ENCODE results near the gene CFAP92.
A peak's percentile ranks its signal among the peaks of the same experiment; 100 is the strongest.
"Not testable (repeated sequence)": the region's sequence is repeated elsewhere in the genome, so short reads cannot be mapped to it uniquely, and the experiment has no call there.

CFAP92 gene

DNA sequence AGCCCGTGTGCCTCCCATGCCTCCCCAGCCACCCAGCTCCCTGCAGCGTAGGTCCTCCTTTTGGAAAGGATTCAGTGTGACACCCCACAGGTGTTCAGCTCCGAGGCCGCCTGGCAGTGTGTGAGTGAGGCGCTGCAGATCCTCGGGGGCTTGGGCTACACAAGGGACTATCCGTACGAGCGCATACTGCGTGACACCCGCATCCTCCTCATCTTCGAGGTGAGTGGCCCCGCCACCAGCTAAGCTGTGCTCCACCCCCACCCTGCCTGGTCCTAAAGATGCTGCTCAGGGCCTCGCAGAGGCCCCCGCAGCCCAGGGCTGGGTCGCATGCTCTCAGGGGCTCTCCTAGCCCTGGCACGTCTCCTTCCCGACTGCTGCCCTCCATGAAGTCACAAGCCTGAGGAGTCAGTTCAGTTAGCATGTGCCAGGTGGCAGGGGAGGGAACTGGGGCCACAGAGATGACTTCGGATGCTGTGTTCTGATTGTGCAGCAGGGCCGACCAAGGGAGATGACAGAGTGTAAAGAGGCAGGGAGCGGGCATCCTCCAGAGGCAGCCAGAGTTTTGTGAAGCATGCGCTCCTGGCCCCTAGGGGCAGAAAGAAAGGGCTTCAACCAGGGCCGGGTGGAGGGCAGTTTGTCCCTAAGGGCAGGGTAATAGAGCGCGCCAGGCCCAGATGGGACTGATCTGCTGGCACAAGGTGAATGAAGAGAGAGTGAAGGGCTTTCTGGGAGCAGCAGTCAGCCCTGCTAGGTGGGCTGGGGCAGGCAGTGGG lies 87.7 kb downstream of the CFAP92 start:
- DNase-seq (ENCODE audit: low spot score) = no peak

- no peak for DNase-seq (ENCODE audit: low spot score)
These were observed 90.4 kb downstream of the CFAP92 start for GRCh38 chr3:128903501-128903900.

- DNase-seq (ENCODE audit: low spot score) = no peak
These were observed 91.5 kb downstream of the CFAP92 start for GRCh38 chr3:128902426-128902825.

- no peak for DNase-seq (ENCODE audit: low spot score)
These were observed 97.8 kb downstream of the CFAP92 start for GRCh38 chr3:128895843-128896697.

DNA sequence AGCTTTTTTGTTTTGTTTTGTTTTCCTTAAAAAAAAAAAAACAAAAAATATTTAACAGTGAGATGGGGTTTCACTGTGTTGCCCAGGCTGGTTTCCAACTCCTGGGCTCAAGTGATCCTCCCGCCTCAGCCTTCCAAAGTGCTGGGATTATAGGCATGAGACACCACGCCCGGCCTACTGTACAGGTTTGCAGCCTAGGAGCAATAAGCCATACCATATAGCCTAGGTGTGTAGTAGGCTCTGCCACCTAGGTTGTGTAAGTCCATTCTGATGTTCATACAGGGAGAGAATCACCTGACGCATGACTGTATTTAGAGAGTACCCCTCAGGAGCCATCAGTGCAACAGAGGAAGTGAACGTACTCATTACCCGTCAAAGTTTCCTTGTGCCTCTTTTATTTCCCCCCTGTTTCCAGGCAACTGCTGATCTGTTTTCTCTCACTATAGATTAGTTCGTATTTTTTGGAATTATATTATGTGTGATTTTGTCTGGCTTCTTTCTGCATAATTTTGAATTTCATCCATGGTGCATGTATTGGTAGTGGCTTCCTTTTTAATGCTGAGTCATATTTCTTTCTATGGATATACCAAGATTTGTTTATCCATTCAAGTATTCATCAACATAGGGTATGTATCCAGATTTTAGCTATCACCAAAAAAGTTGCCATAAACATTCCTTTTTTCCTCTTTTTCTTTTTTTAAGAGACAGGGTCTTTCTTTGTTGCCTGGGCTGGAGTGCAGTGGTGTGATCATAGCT lies 104.6 kb downstream of the CFAP92 start:
- DNase-seq (ENCODE audit: low spot score) = no peak

GRCh38 chr3:128884992-128885391 lies 108.9 kb downstream of the CFAP92 start:
- DNase-seq (ENCODE audit: low spot score) = no peak

DNA sequence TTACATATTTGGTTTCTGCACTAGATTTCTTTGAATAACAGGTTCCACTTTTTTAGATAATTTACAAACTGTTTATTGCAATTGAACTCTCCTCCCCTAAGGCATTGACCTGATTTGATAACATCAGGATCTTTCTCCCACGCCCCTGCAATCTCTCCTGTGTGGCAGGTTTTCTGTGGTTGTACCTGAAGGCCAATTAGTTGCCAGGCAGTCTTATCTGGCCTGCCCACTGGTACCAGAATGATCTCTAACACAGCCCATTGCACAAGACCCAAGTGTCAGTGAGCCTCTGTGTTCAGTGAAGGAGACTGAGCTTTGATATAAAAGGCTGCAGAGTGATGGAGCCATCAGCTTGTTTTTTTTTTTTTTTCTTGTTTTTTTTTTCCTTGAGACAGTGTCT lies 111.2 kb downstream of the CFAP92 start:
- no peak for DNase-seq (ENCODE audit: low spot score)

GRCh38 chr3:128881576-128881975 lies 112.3 kb downstream of the CFAP92 start:
- DNase-seq (ENCODE audit: low spot score) = no peak

DNA sequence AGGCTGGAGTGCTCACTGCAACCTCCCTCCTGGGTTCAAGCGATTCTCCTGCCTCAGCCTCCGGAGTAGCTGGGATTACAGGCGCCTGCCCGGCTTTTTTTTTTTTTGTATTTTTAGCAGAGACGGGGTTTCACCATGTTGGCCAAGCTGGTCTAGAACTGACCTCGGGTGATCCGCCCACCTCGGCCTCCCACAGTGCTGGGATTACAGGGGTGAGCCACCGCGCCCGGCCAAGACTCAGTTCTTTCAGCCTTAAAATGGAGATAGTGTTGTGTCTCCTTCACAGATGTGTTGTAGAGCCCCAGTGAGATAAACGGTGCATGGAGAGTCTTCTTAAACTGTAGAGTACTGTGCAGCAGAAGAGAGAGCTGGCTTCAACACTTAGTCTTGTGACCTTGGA lies 113.4 kb downstream of the CFAP92 start:
- not testable (repeated sequence) for DNase-seq (ENCODE audit: low spot score)

DNA sequence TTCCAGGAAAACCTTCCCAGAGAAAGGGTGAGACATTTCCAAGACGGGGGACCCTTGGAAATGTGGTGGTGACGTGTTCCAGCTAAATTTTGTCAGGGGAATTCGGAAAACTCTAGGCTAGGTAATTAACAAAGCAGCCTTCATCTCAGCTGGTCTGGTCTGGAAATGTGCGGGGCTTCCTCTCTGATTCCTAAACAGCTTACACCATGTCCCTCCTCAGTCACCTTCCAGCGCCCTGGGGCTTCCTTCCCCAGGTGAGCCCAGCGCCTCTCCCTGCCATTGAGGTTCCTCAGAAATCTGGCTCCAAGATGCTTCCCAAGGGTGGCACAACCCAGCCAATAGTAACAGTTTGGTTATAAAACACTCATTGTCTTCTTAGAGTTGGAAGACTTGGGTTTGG lies 113.9 kb downstream of the CFAP92 start:
- no peak for DNase-seq (ENCODE audit: low spot score)

GRCh38 chr3:128879125-128879969 lies 114.5 kb downstream of the CFAP92 start, which contains the start of gene ACAD9:
ACAD9 (plus strand) TSS chr3:128879620; CDS start chr3:128879692, 72 bp downstream.
- peak; percentile 98 for DNase-seq (ENCODE audit: low spot score)

- DNase-seq (ENCODE audit: low spot score) = peak; percentile 61
These were observed 115.2 kb downstream of the CFAP92 start for GRCh38 chr3:128878556-128879124.

- no peak for DNase-seq (ENCODE audit: low spot score)
These were observed 115.8 kb downstream of the CFAP92 start for GRCh38 chr3:128878011-128878457.

DNA sequence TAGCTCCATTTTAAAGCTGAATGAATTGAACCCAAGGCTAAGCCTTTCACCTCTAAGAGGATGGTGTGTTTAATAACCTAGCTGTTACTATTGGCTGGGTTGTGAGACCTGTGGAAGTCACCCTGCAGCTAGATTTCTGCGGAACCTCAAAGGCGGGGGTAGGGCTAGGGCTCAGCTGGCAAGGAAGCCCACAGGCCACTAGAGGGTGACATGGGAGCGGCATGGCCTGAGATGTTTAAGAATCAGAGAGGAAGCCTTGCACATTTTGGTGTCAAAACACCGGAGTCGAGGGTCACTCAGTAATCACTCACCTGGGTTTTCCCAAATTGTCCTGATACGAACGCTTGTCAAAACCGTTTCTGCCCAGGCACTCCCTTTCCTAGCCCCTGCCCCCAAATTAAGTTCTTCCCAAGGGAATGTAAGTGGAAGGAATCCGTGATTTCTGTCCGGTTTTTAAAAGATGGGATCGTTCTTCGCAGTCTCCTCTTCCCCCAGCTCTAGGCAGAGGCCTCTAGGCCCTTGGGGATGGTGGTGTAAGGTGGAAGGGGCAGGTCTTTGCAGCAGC lies 118.2 kb downstream of the CFAP92 start:
- DNase-seq (ENCODE audit: low spot score) = peak; percentile 32

GRCh38 chr3:128874481-128875180 lies 119.2 kb downstream of the CFAP92 start:
- no peak for DNase-seq (ENCODE audit: low spot score)

GRCh38 chr3:128873244-128874022 lies 120.4 kb downstream of the CFAP92 start:
- DNase-seq (ENCODE audit: low spot score) = no peak

DNA sequence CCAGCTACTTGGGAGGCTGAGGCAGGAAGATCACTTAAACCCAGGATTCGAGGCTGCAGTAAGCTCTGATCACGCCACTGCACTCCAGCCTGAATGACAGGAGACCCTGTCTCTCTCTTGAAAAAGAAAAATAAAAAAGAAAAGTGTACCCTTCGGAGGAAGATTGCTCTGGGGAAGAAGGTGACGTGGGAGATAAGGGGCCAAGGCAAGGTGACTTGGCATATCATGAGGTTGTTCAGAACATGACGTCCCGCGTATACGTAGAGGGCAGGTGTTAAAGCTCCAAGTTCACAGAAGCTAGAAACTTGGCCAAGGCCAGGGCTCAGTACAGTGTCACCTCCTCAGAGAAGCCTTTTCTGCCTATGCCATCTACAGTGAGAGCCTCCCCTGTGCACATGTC lies 121.1 kb downstream of the CFAP92 start:
- DNase-seq (ENCODE audit: low spot score) = no peak

GRCh38 chr3:128872282-128872681 lies 121.6 kb downstream of the CFAP92 start:
- DNase-seq (ENCODE audit: low spot score) = no peak

DNA sequence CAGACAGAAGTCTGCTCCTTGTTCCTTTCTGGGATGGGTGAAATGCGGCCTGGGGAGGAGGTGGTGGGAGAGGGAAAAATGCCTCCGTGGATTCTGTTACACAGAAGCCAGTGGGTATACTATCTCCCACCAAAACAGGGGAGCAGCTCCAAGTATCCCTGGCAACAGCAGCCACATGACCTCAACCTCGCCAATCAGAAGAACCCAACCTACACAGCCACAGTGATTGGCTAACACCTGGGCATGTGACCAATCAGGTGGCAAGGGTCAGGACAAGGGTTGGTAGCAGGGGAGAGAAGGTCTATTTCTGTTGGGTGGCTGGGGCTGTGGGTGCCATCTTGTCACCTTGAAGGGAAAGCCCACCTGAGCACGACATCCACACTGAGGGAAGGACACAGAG lies 123.5 kb downstream of the CFAP92 start:
- no peak for DNase-seq (ENCODE audit: low spot score)
